Right lobe of liver (tissue), 4 donors: Measurements from ENCODE around the gene ACO2.
"Not testable (repeated sequence)": the region's sequence is repeated elsewhere in the genome, so short reads cannot be mapped to it uniquely, and the experiment has no call there.

Experiments used
- POLR2A ChIP-seq: fragments of 450-650 bp; IDR thresholded peaks from one replicate; pipeline ENCODE4 v1.6.1; 2017; ENCODE audit warnings: antibody characterized with exemption, mild to moderate bottlenecking
- TF ChIP-seq, protein P1 (sequence below), 4 donors: fragments of 200-600 bp in 3 of 4; fragments of 450-650 bp in 1 of 4; IDR thresholded peaks; one replicate each; pipeline versions ENCODE4 v1.5.1 to v1.8.0; 2016 to 2022; ENCODE audit warnings: antibody characterized with exemption in 4 of 4, mild to moderate bottlenecking in 2 of 4
- donor health status: DM: no; HTN: no; CAD: no.
- donor health status: DM: no; HTN: no; CAD: no.
- donor health status: DM: no; HTN: yes; CAD: no.

DNA sequence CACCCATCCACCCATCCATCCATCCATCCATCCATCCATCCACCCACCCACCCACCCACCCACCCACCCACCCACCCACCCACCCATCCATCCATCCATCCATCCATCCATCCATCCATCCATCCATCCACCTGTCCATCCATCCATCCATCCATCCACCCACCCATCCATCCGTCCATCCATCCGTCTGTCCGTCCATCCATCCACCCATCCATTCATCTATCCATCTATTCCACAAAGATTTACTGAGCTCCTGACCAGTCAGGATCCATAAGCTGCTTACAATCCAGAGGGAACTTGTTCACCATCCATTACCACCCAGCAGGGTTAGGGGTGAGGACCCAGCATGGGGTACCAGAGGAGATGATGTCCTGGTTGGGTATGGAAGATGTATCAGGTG is 103.4 kb downstream of the ACO2 start:
- TF ChIP-seq, protein P1, sequence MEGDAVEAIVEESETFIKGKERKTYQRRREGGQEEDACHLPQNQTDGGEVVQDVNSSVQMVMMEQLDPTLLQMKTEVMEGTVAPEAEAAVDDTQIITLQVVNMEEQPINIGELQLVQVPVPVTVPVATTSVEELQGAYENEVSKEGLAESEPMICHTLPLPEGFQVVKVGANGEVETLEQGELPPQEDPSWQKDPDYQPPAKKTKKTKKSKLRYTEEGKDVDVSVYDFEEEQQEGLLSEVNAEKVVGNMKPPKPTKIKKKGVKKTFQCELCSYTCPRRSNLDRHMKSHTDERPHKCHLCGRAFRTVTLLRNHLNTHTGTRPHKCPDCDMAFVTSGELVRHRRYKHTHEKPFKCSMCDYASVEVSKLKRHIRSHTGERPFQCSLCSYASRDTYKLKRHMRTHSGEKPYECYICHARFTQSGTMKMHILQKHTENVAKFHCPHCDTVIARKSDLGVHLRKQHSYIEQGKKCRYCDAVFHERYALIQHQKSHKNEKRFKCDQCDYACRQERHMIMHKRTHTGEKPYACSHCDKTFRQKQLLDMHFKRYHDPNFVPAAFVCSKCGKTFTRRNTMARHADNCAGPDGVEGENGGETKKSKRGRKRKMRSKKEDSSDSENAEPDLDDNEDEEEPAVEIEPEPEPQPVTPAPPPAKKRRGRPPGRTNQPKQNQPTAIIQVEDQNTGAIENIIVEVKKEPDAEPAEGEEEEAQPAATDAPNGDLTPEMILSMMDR (IDR thresholded peaks at IDR 0.05), result not testable (repeated sequence)
- TF ChIP-seq POLR2A, result not testable (repeated sequence)
